OCI-LY3 (cell line): ENCODE data around the gene STK32A.

Experiments
- H2AFZ ChIP-seq: fragments of 200-600, 300-600 bp; shearing (Covaris generic); 2 replicates; pipeline ENCODE4 v1.6.0; 2014; ENCODE audit warnings: antibody characterized with exemption, low read depth, low read length
- H3K27ac ChIP-seq: fragments of 200-600, 300-600 bp; sonication (generic); 2 replicates; pipeline ENCODE4 v1.5.1; 2014; ENCODE audit warnings: mild to moderate bottlenecking, low read length, moderate library complexity, mixed read lengths
- H3K27me3 ChIP-seq: fragments of 200-600, 300-600 bp; sonication (generic); 2 replicates; pipeline ENCODE4 v1.6.1; 2014; ENCODE audit warnings: low read depth, low read length, mixed read lengths
- H3K36me3 ChIP-seq: fragments of 200-600, 300-600 bp; sonication (generic); replicated peaks from 2 replicates; pipeline ENCODE3; 2014; ENCODE audit warnings: low read depth, low read length, mixed read lengths
- H3K4me1 ChIP-seq: fragments of 300-600, 200-600 bp; sonication (generic); 2 replicates; pipeline ENCODE4 v1.6.1; 2014; ENCODE audit warnings: low read length, mixed read lengths
- H3K4me2 ChIP-seq: fragments of 200-600, 300-600 bp; sonication (generic); 2 replicates; pipeline ENCODE4 v1.6.1; 2014; ENCODE audit warnings: low read length, mixed read lengths
- H3K4me3 ChIP-seq: fragments of 300-600, 200-600 bp; sonication (generic); 2 replicates; pipeline ENCODE4 v1.5.1; 2014; ENCODE audit warnings: antibody characterized with exemption, mild to moderate bottlenecking, low read length, moderate library complexity
- H3K79me2 ChIP-seq: fragments of 300-600, 200-600 bp; shearing (Covaris generic); 2 replicates; pipeline ENCODE4 v1.6.1; 2014; ENCODE audit warnings: mild to moderate bottlenecking, low read length, mixed read lengths
- H3K9ac ChIP-seq: fragments of 300-600, 200-600 bp; shearing (Covaris generic); 2 replicates; pipeline ENCODE4 v1.6.0; 2014; ENCODE audit warnings: mild to moderate bottlenecking, low read length, moderate library complexity
- H3K9me3 ChIP-seq: fragments of 200-600, 300-600 bp; shearing (Covaris generic); 2 replicates; pipeline ENCODE4 v1.6.1; 2014; ENCODE audit warnings: low read length, mixed read lengths; ENCODE audit not compliant: insufficient read depth
- H4K20me1 ChIP-seq: fragments of 200-600, 300-600 bp; sonication (generic); 2 replicates; pipeline ENCODE4 v1.6.1; 2016; ENCODE audit warnings: low read length, mixed read lengths; ENCODE audit not compliant: insufficient read depth
- CTCF ChIP-seq: fragments of 200-600, 300-600 bp; sonication (generic); IDR thresholded peaks from 2 replicates; pipeline ENCODE4 v1.5.1; 2014; ENCODE audit warnings: antibody characterized with exemption, low read length, low read depth
- EZH2phosphoT487 ChIP-seq: fragments of 200-600 bp; shearing (Covaris generic); IDR thresholded peaks from 2 replicates; pipeline ENCODE4 v1.6.1; 2018; ENCODE audit warnings: antibody characterized with exemption, mixed run types, low read depth

STK32A gene

GRCh38 chr5:147426640-147427327 lies 192.0 kb downstream of the STK32A start:
- no peak overlapping the region for H3K9ac ChIP-seq
- H3K36me3 ChIP-seq: no peaks in the 10 kb centered on the region
- H3K4me2 ChIP-seq: no peak overlapping the region
- H3K9me3 ChIP-seq: no peaks in the 10 kb centered on the region
- no peaks in the 10 kb centered on the region for H3K79me2 ChIP-seq
- H3K27me3 ChIP-seq: no peaks in the 10 kb centered on the region
- no peaks in the 10 kb centered on the region for H3K4me1 ChIP-seq
- no peak overlapping the region for H2AFZ ChIP-seq
- no peaks in the 10 kb centered on the region for H4K20me1 ChIP-seq
- TF ChIP-seq CTCF (no peak), EZH2phosphoT487 (no peak)
- no peak overlapping the region for H3K4me3 ChIP-seq
- H3K27ac ChIP-seq: no peak overlapping the region

- Histone ChIP-seq H4K20me1 (no peaks in the 10 kb centered on the region), H3K4me2 (no peak overlapping the region), H3K4me3 (no peak overlapping the region), H3K27me3 (no peaks in the 10 kb centered on the region), H3K4me1 (no peaks in the 10 kb centered on the region), H3K9me3 (no peaks in the 10 kb centered on the region), H3K36me3 (no peaks in the 10 kb centered on the region), H3K9ac (no peak overlapping the region), H3K79me2 (no peaks in the 10 kb centered on the region), H2AFZ (no peak overlapping the region), H3K27ac (no peak overlapping the region)
- no peak for TF ChIP-seq EZH2phosphoT487
- no peak for TF ChIP-seq CTCF
Measured at GRCh38 chr5:147427521-147428401, 192.9 kb downstream of the STK32A start.

GRCh38 chr5:147430628-147431027 lies 195.8 kb downstream of the STK32A start:
- no peaks in the 10 kb centered on the region for H3K9me3 ChIP-seq
- no peaks in the 10 kb centered on the region for H3K4me1 ChIP-seq
- H2AFZ ChIP-seq: no peak overlapping the region
- no peak overlapping the region for H3K4me2 ChIP-seq
- H3K27me3 ChIP-seq: no peaks in the 10 kb centered on the region
- TF ChIP-seq CTCF: no peak
- no peak for TF ChIP-seq EZH2phosphoT487
- H4K20me1 ChIP-seq: no peaks in the 10 kb centered on the region
- no peaks in the 10 kb centered on the region for H3K79me2 ChIP-seq
- no peak overlapping the region for H3K4me3 ChIP-seq
- H3K36me3 ChIP-seq: no peaks in the 10 kb centered on the region
- no peak overlapping the region for H3K27ac ChIP-seq
- H3K9ac ChIP-seq: no peak overlapping the region

- Histone ChIP-seq H3K79me2 (no peaks in the 10 kb centered on the region), H2AFZ (no peak overlapping the region), H4K20me1 (no peaks in the 10 kb centered on the region), H3K4me1 (no peaks in the 10 kb centered on the region), H3K9me3 (no peaks in the 10 kb centered on the region), H3K9ac (no peak overlapping the region), H3K36me3 (no peaks in the 10 kb centered on the region), H3K4me3 (no peak overlapping the region), H3K27me3 (no peaks in the 10 kb centered on the region), H3K4me2 (no peak overlapping the region), H3K27ac (no peak overlapping the region)
- TF ChIP-seq EZH2phosphoT487 (no peak), CTCF (no peak)
Measured at GRCh38 chr5:147431586-147431985, 196.8 kb downstream of the STK32A start.
